HG03097 (cell line): ENCODE results near the gene LRSAM1.

Experiments used
- ATAC-seq: cut with Tn5 transposase; IDR thresholded peaks from one replicate; pipeline ENCODE4 v1.9.1; 2021; ENCODE audit not compliant: unreplicated experiment, low FRiP score

The LRSAM1 gene

DNA sequence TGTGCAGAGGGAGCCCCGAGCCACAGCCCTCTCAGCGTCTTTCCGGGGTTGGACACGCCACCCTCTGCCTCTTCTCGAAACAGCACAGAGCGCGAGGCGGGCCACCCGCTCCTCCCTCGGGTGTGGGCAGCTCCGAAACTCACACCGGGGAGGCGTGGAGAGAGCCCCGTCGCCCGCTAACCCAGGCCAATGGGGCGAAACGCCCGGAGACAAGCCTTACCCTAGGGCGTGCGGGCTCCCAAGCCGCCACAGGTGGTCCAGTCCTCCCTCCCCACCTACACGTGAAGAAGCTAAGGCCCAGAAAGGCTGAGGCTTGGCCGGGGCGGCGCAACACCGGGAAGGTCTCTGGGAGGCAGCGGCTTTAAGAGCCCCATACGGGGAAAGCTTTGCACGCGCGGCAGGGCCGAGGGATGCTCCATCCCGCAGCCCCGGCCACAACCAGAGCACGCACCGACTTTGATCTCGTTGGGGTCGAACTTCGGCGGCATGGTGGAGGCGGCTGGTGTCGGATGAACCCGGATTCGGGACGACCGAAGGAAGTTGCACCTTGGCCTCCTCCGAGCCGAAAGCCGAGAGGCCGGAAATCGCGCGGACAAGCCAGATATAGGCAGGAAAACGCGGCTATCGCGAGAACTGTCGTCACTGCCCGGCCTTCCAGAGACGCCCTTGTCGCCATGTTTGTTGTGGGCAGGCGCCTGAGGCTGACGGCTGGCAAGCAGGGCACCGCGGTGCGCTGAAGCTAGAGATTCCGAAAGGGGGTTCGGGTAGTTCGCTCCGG, at the start of gene LRSAM1, which contains the start of gene RPL12:
LRSAM1 (plus strand) TSS at position 681 of the 778 bp plus-strand sequence. CDS start 3,018 bp downstream, outside the sequence.
RPL12 (minus strand) TSS at position 577 of the 778 bp plus-strand sequence; CDS start at position 488, 89 bp downstream.
- ATAC-seq = peak; percentile 64

- ATAC-seq = no peak
Observed at GRCh38 chr9:127402401-127403090, 48.8 kb upstream of the LRSAM1 start.

- no peak for ATAC-seq
Observed at GRCh38 chr9:127403507-127404192, 47.7 kb upstream of the LRSAM1 start.

DNA sequence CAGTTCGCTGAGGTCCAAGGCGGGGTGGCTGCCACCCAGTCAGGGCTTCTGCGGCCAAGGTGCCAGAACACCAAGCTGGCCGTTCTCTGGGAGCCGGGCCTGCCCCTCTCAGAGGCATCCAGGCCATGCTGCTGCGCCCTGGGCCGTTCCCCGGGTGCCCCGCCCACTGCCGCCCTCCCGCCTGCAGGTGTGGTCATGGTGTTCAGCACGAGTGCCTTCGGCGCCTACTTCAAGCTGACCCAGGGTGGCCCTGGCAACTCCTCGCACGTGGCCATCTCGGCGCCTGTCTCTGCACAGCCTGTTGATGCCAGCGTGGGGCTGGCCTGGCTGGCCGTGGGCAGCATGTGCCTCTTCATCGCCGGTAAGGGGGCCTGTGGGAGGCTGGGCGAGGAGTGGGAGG, 46.7 kb upstream of the LRSAM1 start:
- no peak for ATAC-seq

DNA sequence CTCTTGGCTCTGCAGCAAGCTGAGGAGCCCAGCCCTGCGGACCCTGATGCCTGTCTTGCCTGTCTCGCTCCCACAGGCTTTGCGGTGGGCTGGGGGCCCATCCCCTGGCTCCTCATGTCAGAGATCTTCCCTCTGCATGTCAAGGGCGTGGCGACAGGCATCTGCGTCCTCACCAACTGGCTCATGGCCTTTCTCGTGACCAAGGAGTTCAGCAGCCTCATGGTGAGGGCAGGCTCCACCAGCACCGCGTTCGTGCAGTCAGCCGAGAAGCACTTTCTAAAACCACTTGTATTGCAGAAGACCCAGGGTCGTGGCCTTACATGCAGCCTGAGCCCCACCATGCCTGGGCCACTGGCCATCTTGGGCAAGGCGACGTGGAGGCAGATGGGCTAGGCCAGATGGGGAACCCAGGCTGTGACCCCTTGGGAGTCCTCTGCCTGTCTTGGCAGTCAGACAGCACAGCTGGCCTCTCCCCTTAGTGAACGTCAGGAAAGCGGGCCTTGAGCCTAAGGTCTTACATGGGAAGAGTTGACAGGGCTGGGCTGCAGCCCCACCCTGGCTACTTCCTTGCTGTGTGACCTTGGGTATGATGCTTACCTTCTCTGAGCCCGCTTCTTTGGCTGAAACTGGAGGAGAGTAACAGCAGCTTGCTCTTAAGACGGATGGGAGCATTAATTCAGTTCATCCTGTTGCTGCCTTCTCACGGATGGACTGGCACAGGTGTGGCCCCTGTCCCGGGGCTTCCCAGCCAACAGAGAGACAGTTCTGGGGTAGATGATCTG, 45.8 kb upstream of the LRSAM1 start:
- ATAC-seq = no peak

DNA sequence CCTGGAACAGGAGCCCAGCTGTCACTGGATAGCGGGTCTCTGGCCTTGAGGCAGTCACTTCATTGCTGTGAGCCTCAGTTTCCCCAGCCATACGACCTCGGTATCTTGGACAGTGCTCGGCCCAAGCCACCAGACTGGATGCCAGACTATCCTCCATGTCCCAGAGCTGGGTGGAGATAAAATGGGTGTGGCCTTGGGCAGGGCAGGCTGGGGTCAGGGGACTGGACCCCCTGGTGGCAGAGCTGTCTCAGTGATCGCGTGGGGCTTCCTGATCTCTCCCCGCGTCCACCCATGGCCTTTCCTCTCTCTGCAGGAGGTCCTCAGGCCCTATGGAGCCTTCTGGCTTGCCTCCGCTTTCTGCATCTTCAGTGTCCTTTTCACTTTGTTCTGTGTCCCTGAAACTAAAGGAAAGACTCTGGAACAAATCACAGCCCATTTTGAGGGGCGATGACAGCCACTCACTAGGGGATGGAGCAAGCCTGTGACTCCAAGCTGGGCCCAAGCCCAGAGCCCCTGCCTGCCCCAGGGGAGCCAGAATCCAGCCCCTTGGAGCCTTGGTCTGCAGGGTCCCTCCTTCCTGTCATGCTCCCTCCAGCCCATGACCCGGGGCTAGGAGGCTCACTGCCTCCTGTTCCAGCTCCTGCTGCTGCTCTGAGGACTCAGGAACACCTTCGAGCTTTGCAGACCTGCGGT, 44.4 kb upstream of the LRSAM1 start:
- ATAC-seq = no peak

DNA sequence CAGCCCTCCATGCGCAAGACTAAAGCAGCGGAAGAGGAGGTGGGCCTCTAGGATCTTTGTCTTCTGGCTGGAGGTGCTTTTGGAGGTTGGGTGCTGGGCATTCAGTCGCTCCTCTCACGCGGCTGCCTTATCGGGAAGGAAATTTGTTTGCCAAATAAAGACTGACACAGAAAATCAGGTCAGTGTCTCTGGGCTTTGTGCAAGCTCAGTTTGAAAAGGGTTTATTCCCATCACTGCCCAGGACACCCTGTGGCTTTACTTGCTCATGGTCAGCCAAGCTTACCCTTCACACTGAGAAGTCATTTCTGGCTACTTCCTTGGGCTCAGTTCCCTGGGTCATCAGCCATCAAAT, 43.8 kb upstream of the LRSAM1 start:
- no peak for ATAC-seq

DNA sequence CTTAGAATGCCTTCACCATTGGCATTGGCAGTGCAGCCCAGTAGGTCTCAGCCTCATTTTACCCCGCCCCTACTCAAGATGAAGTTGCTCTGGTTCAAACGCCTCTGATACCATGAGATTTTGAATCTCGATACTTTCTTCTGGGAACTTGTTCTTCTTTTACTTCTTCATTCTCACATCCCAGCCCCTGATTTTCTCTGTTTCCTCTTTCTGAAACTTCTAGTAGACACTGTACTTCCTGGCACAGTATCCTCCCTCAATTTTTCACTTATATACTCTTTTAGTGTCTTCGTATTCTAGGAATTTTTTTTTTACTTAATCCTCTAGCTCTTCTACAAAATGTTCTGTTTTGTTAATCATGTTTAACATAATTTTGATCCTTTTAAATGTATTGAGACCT, 40.2 kb upstream of the LRSAM1 start:
- ATAC-seq = no peak

GRCh38 chr9:127415141-127415540, 36.2 kb upstream of the LRSAM1 start:
- ATAC-seq = no peak

DNA sequence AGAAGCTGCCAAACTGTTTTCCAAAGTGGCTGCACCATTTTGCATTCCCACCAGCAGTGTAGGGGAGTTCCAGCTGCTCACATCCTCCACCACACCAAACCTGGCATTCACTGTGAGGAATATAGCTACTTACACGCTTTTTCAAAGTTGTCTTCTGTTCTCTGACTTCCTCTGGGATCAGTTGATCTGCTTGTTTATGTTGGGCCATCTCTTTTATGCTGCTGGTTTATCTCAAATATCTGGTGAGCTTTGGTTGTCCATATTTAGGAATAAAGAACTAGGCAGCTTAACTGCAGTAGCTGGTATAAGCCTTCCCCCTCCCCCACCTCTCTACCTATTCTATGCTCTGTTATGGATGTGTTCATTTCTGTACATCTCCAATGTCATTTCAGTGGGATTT, 35.7 kb upstream of the LRSAM1 start:
- ATAC-seq = no peak

DNA sequence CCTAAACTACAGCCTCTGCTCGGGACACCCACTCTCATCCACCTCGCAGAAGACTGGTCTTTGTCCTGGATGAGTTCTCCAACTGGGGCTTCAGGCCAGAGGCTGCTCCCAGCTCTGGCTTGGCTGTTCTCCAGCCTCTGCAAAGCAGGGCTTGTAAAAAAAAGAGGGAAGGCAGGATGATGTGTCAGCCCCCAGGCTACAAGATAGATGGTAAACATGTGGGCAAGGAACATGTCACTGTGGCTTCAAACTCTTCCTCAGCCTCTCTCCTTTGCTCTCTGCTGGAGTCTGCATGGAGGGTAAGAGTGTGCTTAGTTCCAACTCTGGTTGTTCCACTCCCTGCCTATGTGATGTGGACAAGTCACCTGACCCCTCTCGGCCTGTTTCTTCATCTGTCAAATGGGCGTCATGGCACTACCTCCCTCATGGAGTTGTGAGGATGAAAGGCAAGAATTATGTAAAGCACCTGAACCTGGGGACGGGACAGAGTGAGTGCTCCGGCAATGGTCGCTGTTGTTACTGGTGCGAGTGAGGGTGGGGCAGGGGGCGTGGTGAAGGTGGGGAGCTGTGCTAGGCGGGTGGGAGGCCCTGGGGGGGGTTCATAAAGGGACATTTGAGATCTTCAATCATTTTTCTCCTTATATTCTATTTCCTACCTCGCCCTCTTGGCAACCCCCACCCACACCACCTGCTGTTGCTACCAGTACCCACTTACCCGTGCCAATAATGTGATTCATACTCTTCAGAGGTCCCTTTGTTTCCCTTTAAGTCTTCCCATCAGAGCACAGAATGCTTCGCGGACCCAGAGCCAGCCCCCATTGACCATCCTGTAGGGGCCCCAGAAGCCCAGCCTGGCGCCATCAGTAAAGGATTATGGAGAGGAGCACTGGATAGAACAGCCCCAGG, 33.9 kb upstream of the LRSAM1 start:
- no peak for ATAC-seq

GRCh38 chr9:127418037-127418471, 33.3 kb upstream of the LRSAM1 start:
- no peak for ATAC-seq

DNA sequence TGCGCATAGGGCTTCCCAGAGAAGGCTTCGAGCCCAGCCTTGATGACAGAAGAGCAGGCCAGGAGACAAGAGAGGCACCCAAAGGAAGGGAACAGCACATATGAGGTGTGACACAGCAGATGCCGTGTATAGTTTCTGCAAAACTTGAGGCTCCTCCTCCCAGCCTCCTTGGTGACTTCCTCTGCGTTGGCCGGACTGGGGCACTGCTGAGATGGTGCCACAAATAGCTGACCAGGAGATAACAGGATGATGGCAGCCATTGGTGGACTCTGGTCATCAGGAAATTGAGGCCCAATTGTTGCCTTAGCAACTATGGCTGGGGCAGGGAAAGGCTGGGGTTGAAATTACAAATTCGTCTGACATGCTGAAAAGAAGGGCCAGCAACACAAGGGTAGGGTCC, 32.0 kb upstream of the LRSAM1 start:
- no peak for ATAC-seq

DNA sequence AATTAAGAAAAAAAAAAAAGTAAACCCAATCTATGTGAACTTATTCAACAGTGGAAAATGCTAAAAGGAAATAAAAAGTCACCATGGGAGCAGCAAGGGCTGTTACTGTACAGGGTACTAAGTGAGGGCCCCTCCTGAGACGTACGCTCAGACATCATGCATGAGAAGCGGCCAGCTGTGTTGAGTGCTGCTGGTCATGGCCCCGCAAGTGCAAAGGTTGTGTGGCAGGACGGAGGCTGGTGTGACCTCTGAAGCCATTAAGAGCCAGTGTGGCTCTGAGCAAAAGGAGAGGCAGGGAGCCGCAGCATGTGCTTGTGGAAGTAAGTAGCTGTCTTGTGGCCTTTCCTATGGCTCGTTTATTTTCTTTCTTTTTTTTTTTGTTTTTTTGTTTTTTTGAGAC, 30.3 kb upstream of the LRSAM1 start:
- ATAC-seq = no peak

- ATAC-seq = no peak
Observed at GRCh38 chr9:127422133-127422782, 29.1 kb upstream of the LRSAM1 start.

DNA sequence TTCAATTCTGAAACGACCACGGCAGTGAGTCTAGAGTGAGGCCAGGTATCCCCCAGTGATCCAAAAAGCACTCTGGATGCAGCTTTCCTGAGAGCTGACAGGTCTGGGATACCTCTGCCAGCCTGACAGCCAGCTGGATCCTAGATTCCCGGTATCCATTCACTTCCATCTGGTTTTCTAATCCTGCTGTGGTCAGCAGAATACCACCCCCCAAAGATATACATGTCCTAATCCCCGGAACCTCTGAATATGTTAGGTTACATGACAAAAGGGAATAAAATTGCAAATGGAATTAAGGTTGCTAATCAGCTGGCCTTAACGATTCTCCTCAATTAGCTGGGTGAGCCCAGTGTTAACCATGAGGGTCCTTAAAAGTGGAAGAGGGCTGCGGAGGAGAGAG, 28.5 kb upstream of the LRSAM1 start:
- no peak for ATAC-seq

- ATAC-seq = no peak
Observed at GRCh38 chr9:127423476-127423933, 27.8 kb upstream of the LRSAM1 start.

DNA sequence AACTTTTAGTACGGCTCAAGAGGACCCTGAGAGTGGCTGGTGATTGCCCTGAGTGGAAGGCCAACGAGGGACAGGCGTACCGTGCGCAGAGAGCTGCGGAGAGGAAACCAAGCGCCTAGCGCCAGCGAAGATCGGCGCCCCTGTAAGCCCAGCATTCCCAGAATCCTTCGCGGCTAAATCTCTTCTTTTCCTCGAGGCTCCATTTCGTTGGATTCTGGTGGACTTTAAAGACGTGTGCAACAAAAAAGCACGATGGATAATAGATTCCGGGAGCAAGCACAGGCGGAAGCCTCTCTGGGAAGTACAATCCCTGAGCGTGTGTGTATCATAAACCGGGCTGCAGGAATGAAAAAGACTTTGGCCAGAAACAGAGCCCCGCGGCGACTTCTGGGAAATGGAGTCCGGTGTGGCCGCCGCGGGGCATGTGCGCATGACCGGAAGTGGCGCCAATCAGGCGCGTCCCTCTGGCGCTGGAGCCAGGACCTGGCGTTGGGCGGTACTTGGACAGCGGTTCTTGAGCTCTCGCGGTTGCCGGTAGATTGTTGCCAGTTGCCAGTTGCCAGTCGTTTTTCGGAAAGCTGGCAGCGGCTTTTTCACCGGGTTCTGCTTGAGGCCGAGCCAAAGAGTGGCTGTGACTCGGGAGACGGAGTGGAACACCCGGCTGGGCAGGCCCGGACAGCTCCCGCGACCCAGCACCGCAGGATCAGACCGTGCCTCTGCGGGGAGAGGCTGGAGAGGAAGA, 27.2 kb upstream of the LRSAM1 start, which contains the start of gene ZNF79:
ZNF79 (plus strand) TSS at position 449 of the 742 bp plus-strand sequence. CDS start 406 bp downstream, outside the sequence.
- peak; percentile 76 for ATAC-seq
